ENCODE data around the gene ICE2.

DNA sequence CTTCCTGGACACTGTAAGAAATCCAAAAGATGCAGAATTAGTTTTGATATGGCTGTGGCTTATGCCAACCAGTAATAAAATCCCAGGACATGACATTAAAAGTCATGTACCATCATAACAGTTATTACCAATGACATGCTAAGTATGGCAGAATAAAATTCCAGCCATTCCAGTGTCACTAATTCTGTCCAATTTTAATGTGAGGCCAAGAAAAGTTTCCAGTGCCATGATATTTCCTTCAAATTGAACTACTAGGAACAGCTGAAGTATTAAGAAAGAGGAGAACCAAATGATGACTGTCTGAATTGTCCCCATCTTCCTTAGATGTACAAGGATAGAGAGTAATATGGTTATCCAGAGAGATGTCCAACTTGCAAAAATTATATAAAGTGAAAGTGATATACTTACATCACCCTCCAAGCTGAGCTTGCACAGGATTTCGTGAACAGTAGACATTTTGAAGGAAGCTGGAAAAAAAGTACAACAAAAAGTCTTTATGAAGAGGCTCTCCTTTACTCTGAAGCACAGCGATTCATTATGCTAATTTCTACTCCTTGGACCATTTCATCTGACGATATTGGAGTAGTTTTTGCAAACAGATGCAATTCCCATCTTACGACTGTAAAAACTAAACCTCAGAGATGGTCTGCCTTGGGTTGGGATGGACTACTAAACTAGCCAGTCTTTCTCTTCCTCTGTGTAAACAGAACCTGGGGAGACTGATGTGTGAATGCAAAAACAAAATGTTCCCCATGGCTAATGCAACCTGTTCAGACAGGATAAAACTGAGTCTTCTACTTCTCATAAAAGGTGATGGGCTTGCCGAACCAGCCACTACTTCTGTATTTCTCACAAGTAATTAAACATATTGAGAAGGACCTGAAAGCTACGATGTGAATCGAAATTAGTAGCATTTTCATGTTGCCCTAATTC lies 93.1 kb downstream of the ICE2 start:
- TF ChIP-seq, protein P1, sequence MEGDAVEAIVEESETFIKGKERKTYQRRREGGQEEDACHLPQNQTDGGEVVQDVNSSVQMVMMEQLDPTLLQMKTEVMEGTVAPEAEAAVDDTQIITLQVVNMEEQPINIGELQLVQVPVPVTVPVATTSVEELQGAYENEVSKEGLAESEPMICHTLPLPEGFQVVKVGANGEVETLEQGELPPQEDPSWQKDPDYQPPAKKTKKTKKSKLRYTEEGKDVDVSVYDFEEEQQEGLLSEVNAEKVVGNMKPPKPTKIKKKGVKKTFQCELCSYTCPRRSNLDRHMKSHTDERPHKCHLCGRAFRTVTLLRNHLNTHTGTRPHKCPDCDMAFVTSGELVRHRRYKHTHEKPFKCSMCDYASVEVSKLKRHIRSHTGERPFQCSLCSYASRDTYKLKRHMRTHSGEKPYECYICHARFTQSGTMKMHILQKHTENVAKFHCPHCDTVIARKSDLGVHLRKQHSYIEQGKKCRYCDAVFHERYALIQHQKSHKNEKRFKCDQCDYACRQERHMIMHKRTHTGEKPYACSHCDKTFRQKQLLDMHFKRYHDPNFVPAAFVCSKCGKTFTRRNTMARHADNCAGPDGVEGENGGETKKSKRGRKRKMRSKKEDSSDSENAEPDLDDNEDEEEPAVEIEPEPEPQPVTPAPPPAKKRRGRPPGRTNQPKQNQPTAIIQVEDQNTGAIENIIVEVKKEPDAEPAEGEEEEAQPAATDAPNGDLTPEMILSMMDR (IDR thresholded peaks at IDR 0.05) = no peak
- no peak for TF ChIP-seq POLR2A (IDR thresholded peaks at IDR 0.05)
